Stimulated activated CD8-positive, alpha-beta memory T cell treated with anti-CD3 and anti-CD28 coated beads, Interleukin-7, amount 100 ng/mL, for 24 hours (primary cell): ENCODE measurements around the gene STPG3.

Experiments
- DNase-seq: peaks from one replicate; pipeline ENCODE4 v3.0.0-alpha.2; 2020; ENCODE audit warnings: low read depth

STPG3 gene

GRCh38 chr9:137266585-137267453 lies 15.7 kb downstream of the STPG3 start:
- no peak for DNase-seq

GRCh38 chr9:137267933-137268355 lies 16.9 kb downstream of the STPG3 start:
- DNase-seq, result no peak

- DNase-seq, result no peak
These were observed 17.6 kb downstream of the STPG3 start for GRCh38 chr9:137268538-137269201.

GRCh38 chr9:137269231-137269772 lies 18.2 kb downstream of the STPG3 start:
- no peak for DNase-seq

- DNase-seq, result no peak
These were observed 20.0 kb downstream of the STPG3 start for GRCh38 chr9:137270929-137271695.

GRCh38 chr9:137271696-137272076 lies 20.6 kb downstream of the STPG3 start:
- DNase-seq, result no peak

- no peak for DNase-seq
These were observed 21.4 kb downstream of the STPG3 start for GRCh38 chr9:137272241-137273094.

- DNase-seq, result no peak
These were observed 22.0 kb downstream of the STPG3 start for GRCh38 chr9:137273095-137273490.

- DNase-seq, result no peak
These were observed 22.7 kb downstream of the STPG3 start for GRCh38 chr9:137273611-137274320.

- DNase-seq, result no peak
These were observed 24.1 kb downstream of the STPG3 start for GRCh38 chr9:137275203-137275587.

- no peak for DNase-seq
These were observed 24.7 kb downstream of the STPG3 start for GRCh38 chr9:137275588-137276472.

GRCh38 chr9:137276473-137277328 lies 25.6 kb downstream of the STPG3 start:
- no peak for DNase-seq

GRCh38 chr9:137277329-137278041 lies 26.4 kb downstream of the STPG3 start, which contains the start of gene TOR4A:
TSS of gene TOR4A (plus strand) at chr9:137277726. CDS start at chr9:137278690, 964 bp downstream.
- no peak for DNase-seq

- no peak for DNase-seq
These were observed 27.1 kb downstream of the STPG3 start for GRCh38 chr9:137278061-137278701.

GRCh38 chr9:137278721-137279711 lies 27.9 kb downstream of the STPG3 start:
- DNase-seq, result no peak
